GM23338 (cell line): ENCODE data around the gene GOSR1.

Experiments
- EZH2 ChIP-seq: fragments of 200-600 bp; sonication (generic); IDR thresholded peaks from one replicate; pipeline ENCODE4 v1.8.0; 2017; ENCODE audit warnings: antibody characterized with exemption, mild to moderate bottlenecking, low read depth; ENCODE audit not compliant: unreplicated experiment
- EZH2phosphoT487 ChIP-seq: fragments of 200-600 bp; sonication (generic); IDR thresholded peaks from one replicate; pipeline ENCODE4 v1.8.1; 2018; ENCODE audit warnings: antibody characterized with exemption; ENCODE audit not compliant: unreplicated experiment
- JUNB ChIP-seq: IDR thresholded peaks from one replicate; pipeline ENCODE4 v1.6.1; 2016; ENCODE audit warnings: antibody characterized with exemption; ENCODE audit not compliant: unreplicated experiment
- POLR2AphosphoS5 ChIP-seq: IDR thresholded peaks from 2 replicates; pipeline ENCODE4 v1.6.1; 2016; ENCODE audit warnings: antibody characterized with exemption, low read depth
- TF ChIP-seq, protein P1 (sequence below), 2 experiments: fragments of 200-600 bp in 1 of 2; sonication (generic) in 1 of 2; conservative IDR thresholded peaks; 2 replicates each; pipeline versions ENCODE4 v1.5.1 to v1.6.1; 2016 to 2017; ENCODE audit warnings: antibody characterized with exemption in 2 of 2, low read depth in 2 of 2, mild to moderate bottlenecking in 2 of 2, moderate library complexity in 1 of 2
- TF ChIP-seq, protein P2 (sequence below): IDR thresholded peaks from one replicate; pipeline ENCODE4 v1.6.1; 2018; ENCODE audit warnings: antibody characterized with exemption; ENCODE audit not compliant: unreplicated experiment

DNA sequence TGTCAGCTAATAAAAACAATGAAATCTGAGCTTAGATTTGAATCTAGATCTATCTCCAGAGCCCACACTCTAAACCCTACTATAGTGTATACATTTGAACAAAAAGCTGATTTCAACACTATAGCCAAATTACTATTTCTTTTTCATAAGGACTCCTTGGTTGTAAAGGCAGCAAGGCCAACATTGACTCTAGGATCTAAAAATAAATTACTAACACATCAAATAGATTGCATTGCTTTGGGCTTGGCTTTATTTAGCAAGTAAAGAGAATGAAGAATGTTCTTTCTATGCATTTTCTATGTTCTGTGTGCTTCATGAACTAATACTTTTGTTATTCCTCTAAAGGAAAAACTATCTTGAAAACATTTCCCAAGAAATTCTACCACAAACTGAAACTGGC lies 5.3 kb downstream of the GOSR1 start:
- TF ChIP-seq EZH2 (no peak), JUNB (no peak), EZH2phosphoT487 (no peak), POLR2AphosphoS5 (no peak)
- TF ChIP-seq, protein P1, sequence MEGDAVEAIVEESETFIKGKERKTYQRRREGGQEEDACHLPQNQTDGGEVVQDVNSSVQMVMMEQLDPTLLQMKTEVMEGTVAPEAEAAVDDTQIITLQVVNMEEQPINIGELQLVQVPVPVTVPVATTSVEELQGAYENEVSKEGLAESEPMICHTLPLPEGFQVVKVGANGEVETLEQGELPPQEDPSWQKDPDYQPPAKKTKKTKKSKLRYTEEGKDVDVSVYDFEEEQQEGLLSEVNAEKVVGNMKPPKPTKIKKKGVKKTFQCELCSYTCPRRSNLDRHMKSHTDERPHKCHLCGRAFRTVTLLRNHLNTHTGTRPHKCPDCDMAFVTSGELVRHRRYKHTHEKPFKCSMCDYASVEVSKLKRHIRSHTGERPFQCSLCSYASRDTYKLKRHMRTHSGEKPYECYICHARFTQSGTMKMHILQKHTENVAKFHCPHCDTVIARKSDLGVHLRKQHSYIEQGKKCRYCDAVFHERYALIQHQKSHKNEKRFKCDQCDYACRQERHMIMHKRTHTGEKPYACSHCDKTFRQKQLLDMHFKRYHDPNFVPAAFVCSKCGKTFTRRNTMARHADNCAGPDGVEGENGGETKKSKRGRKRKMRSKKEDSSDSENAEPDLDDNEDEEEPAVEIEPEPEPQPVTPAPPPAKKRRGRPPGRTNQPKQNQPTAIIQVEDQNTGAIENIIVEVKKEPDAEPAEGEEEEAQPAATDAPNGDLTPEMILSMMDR (conservative IDR thresholded peaks at IDR 0.05; ENCODE audit: low read depth in 2 of 2) = no peak
- TF ChIP-seq, protein P2, sequence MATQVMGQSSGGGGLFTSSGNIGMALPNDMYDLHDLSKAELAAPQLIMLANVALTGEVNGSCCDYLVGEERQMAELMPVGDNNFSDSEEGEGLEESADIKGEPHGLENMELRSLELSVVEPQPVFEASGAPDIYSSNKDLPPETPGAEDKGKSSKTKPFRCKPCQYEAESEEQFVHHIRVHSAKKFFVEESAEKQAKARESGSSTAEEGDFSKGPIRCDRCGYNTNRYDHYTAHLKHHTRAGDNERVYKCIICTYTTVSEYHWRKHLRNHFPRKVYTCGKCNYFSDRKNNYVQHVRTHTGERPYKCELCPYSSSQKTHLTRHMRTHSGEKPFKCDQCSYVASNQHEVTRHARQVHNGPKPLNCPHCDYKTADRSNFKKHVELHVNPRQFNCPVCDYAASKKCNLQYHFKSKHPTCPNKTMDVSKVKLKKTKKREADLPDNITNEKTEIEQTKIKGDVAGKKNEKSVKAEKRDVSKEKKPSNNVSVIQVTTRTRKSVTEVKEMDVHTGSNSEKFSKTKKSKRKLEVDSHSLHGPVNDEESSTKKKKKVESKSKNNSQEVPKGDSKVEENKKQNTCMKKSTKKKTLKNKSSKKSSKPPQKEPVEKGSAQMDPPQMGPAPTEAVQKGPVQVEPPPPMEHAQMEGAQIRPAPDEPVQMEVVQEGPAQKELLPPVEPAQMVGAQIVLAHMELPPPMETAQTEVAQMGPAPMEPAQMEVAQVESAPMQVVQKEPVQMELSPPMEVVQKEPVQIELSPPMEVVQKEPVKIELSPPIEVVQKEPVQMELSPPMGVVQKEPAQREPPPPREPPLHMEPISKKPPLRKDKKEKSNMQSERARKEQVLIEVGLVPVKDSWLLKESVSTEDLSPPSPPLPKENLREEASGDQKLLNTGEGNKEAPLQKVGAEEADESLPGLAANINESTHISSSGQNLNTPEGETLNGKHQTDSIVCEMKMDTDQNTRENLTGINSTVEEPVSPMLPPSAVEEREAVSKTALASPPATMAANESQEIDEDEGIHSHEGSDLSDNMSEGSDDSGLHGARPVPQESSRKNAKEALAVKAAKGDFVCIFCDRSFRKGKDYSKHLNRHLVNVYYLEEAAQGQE = no peak
